ENCODE measurements around the gene AMACR. TPM values are rescaled to one million over a fixed set of nuclear protein-coding genes. Genes with fewer than 3 reads are reported as not detected.

Gene AMACR
- total and polyA plus RNA-seq, 2 donors from 2014 or later = 155 to 291 TPM

GRCh38 chr5:33938881-33939280 is 69.0 kb downstream of the AMACR start:
- no peak for DNase-seq
- Histone ChIP-seq H3K36me3 (ENCODE audit: control insufficient read depth in 2 of 3, insufficient read depth in 3 of 3, low read length in 3 of 3) (no peaks in the 10 kb centered on the region), H3K27me3 (ENCODE audit: control insufficient read depth, insufficient read depth, low read length) (peaks cover 27% of the 10 kb centered on the region), H3K9ac (ENCODE audit: low read length in 3 of 3) (no peak overlapping the region), H3K4me1 (ENCODE audit: control insufficient read depth in 2 of 3, insufficient read depth in 2 of 3, low read depth in 1 of 3, low read length in 3 of 3) (peaks cover 0 to 13% (median 10%) of the 10 kb centered on the region in 3 donors), H3K4me3 (ENCODE audit: low read length in 3 of 3) (no peak overlapping the region), H3K9me3 (ENCODE audit: control insufficient read depth in 2 of 3, insufficient read depth in 1 of 3, low read length in 3 of 3) (no peaks in the 10 kb centered on the region), H3K27ac (ENCODE audit: low read depth in 2 of 2, low read length in 2 of 2) (no peak overlapping the region)
- no peak for TF ChIP-seq CTCF (IDR thresholded peaks at IDR 0.05; ENCODE audit: borderline replicate concordance, extremely low read depth, insufficient read depth)
- FAIRE-seq = no peak
- intact Hi-C loops (cut with DNase I) = no loop called here

- intact Hi-C loops (cut with DNase I) = no loop called here
- no peak for TF ChIP-seq CTCF (IDR thresholded peaks at IDR 0.05; ENCODE audit: borderline replicate concordance, extremely low read depth, insufficient read depth)
- no peak for FAIRE-seq
These were observed 69.4 kb downstream of the AMACR start for GRCh38 chr5:33938507-33938796.

GRCh38 chr5:33937707-33938506 is 69.9 kb downstream of the AMACR start:
- peaks cover 0 to 13% (median 10%) of the 10 kb centered on the region in 3 donors for H3K4me1 ChIP-seq (ENCODE audit: control insufficient read depth in 2 of 3, insufficient read depth in 2 of 3, low read depth in 1 of 3, low read length in 3 of 3)
- H3K27me3 ChIP-seq (ENCODE audit: control insufficient read depth, insufficient read depth, low read length) = peaks cover 27% of the 10 kb centered on the region
- no peaks in the 10 kb centered on the region for H3K9me3 ChIP-seq (ENCODE audit: control insufficient read depth in 2 of 3, insufficient read depth in 1 of 3, low read length in 3 of 3)
- H3K4me3 ChIP-seq (ENCODE audit: low read length in 3 of 3) = no peak overlapping the region
- DNase-seq = no peak
- no peak overlapping the region for H3K9ac ChIP-seq (ENCODE audit: low read length in 3 of 3)
- no peak for TF ChIP-seq CTCF (IDR thresholded peaks at IDR 0.05; ENCODE audit: borderline replicate concordance, extremely low read depth, insufficient read depth)
- no peak overlapping the region for H3K27ac ChIP-seq (ENCODE audit: low read depth in 2 of 2, low read length in 2 of 2)
- H3K36me3 ChIP-seq (ENCODE audit: control insufficient read depth in 2 of 3, insufficient read depth in 3 of 3, low read length in 3 of 3) = no peaks in the 10 kb centered on the region
- intact Hi-C loops (cut with DNase I) = no loop called here
- no peak for FAIRE-seq

More at GRCh38 chr5:33938507-33938796, 69.4 kb downstream of the AMACR start:
- Histone ChIP-seq H3K27me3 (ENCODE audit: control insufficient read depth, insufficient read depth, low read length) (peaks cover 27% of the 10 kb centered on the region), H3K4me3 (ENCODE audit: low read length in 3 of 3) (no peak overlapping the region), H3K9ac (ENCODE audit: low read length in 3 of 3) (no peak overlapping the region), H3K4me1 (ENCODE audit: control insufficient read depth in 2 of 3, insufficient read depth in 2 of 3, low read depth in 1 of 3, low read length in 3 of 3) (peaks cover 0 to 13% (median 10%) of the 10 kb centered on the region in 3 donors), H3K36me3 (ENCODE audit: control insufficient read depth in 2 of 3, insufficient read depth in 3 of 3, low read length in 3 of 3) (no peaks in the 10 kb centered on the region), H3K27ac (ENCODE audit: low read depth in 2 of 2, low read length in 2 of 2) (no peak overlapping the region), H3K9me3 (ENCODE audit: control insufficient read depth in 2 of 3, insufficient read depth in 1 of 3, low read length in 3 of 3) (no peaks in the 10 kb centered on the region)
- no peak for DNase-seq
